Measurements from ENCODE around the gene RAB44.

RAB44 gene

DNA sequence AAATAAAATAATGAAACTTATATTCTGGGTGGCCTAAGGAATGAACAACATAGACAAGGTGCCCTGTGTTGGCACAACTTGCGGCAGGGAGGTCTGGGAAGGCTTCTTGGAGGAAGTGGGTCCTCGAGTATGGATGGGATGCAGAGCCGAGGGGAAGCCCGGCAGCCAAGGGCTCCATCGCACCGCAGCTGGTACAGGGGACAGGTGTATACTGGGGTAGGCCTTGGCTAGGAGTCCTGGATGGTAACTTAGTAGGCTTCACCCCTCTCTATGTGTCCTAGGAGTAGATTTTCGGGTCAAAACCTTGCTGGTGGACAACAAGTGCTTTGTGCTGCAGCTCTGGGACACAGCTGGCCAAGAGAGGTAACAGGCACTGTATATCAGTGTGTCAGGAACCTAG is 28.0 kb downstream of the RAB44 start:
- Histone ChIP-seq H3K27ac (ENCODE audit: low read depth, low read length) (no peak overlapping the region), H3K4me1 (ENCODE audit: control insufficient read depth, insufficient read depth, low read length) (no peaks in the 10 kb centered on the region), H3K9me3 (ENCODE audit: control insufficient read depth, insufficient read depth, low read length) (no peaks in the 10 kb centered on the region), H3K36me3 (ENCODE audit: control insufficient read depth, insufficient read depth, low read length) (no peaks in the 10 kb centered on the region), H3K9ac (ENCODE audit: low read depth, low read length) (no peak overlapping the region), H3K4me3 (ENCODE audit: low read depth, low read length) (no peak overlapping the region), H3K27me3 (ENCODE audit: control insufficient read depth, insufficient read depth, low read length) (no peaks in the 10 kb centered on the region)

DNA sequence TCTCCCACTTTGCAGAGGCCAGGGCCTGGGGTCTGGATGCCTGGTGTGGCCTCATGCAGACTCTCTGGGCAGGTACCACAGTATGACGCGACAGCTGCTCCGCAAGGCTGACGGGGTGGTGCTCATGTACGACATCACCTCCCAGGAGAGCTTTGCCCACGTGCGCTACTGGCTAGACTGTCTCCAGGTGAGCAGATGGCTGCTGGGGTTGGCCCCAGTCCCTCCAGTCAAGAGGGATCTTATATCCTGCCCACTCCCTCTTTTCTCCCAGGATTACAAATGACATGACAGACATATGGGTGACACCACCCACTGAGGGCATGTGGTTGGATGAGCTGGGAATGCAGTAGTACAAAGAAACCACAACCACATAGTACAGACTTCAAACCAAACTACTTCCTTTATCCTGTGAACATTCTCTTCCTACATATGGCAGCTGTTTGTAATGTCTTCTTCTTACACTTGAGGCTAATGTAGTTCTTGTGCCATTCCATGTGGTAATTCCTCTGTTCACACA is 29.9 kb downstream of the RAB44 start:
- H3K4me3 ChIP-seq (ENCODE audit: low read depth, low read length), result no peak overlapping the region
- H3K9me3 ChIP-seq (ENCODE audit: control insufficient read depth, insufficient read depth, low read length), result no peaks in the 10 kb centered on the region
- no peaks in the 10 kb centered on the region for H3K27me3 ChIP-seq (ENCODE audit: control insufficient read depth, insufficient read depth, low read length)
- peaks cover 6% of the 10 kb centered on the region for H3K4me1 ChIP-seq (ENCODE audit: control insufficient read depth, insufficient read depth, low read length)
- H3K36me3 ChIP-seq (ENCODE audit: control insufficient read depth, insufficient read depth, low read length), result no peaks in the 10 kb centered on the region
- no peak overlapping the region for H3K9ac ChIP-seq (ENCODE audit: low read depth, low read length)
- H3K27ac ChIP-seq (ENCODE audit: low read depth, low read length), result no peak overlapping the region

DNA sequence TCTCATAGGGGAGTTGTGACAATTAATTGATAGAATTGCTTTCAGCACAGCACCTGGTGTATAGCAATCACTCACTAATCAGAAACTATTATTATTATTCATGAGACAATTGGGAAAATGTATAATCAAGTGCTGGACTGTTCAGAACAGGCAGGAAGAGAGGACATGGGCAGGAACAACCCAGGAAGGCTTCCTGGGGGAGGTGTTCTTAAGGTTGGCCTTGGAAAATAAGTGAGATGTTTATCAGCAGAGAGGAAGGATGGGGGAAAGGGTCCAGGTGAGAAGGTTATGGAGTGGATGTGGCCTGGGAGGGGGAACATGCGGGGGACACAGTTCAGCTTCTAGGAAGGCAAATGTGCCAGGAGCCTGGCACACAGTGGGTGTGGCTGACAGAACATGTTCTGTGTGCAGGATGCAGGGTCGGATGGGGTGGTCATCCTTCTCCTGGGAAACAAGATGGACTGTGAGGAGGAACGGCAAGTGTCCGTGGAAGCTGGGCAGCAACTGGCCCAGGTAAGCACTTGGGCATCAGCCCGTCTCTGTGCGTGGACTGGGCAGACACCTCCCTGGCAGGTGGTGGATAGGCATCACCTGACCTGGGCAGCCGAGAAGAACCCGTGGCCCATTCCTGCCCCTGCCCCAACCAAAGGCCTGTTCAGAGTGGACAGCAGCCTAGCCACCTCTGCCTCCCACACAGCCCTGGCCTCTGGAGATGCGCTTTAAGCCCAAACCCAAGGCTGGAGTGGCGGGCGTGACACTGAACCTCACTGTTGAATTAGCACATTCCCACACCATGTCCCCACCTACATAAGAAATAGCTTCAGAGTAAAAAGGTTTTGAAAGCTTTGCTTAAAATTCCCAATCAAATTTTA is 30.9 kb downstream of the RAB44 start:
- no peak overlapping the region for H3K9ac ChIP-seq (ENCODE audit: low read depth, low read length)

DNA sequence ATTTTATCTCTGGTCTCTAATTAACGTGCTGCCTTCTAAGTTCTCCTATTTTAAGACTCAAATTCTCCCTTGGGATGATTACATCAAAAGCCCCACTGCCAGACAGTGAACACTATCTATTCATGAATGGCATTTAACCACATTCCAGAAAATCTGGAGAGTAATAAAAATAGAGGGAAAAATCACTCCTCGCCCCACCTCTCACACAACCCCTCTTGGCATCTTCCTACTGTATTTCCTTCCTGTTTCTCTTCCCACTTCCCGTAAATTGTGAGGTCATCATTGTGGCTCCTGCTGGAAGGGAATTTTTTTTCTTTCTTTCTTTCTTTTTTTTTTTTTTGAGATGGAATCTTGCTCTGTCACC is 31.5 kb downstream of the RAB44 start:
- H3K4me1 ChIP-seq (ENCODE audit: control insufficient read depth, insufficient read depth, low read length), result peaks cover 6% of the 10 kb centered on the region

More for the DNA sequence above, 30.9 kb downstream of the RAB44 start:
- H3K4me1 ChIP-seq (ENCODE audit: control insufficient read depth, insufficient read depth, low read length), result peaks cover 6% of the 10 kb centered on the region
- H3K27ac ChIP-seq (ENCODE audit: low read depth, low read length), result no peak overlapping the region
- H3K27me3 ChIP-seq (ENCODE audit: control insufficient read depth, insufficient read depth, low read length), result no peaks in the 10 kb centered on the region
- H3K4me3 ChIP-seq (ENCODE audit: low read depth, low read length), result no peak overlapping the region
- H3K36me3 ChIP-seq (ENCODE audit: control insufficient read depth, insufficient read depth, low read length), result no peaks in the 10 kb centered on the region
- H3K9me3 ChIP-seq (ENCODE audit: control insufficient read depth, insufficient read depth, low read length), result no peaks in the 10 kb centered on the region

DNA sequence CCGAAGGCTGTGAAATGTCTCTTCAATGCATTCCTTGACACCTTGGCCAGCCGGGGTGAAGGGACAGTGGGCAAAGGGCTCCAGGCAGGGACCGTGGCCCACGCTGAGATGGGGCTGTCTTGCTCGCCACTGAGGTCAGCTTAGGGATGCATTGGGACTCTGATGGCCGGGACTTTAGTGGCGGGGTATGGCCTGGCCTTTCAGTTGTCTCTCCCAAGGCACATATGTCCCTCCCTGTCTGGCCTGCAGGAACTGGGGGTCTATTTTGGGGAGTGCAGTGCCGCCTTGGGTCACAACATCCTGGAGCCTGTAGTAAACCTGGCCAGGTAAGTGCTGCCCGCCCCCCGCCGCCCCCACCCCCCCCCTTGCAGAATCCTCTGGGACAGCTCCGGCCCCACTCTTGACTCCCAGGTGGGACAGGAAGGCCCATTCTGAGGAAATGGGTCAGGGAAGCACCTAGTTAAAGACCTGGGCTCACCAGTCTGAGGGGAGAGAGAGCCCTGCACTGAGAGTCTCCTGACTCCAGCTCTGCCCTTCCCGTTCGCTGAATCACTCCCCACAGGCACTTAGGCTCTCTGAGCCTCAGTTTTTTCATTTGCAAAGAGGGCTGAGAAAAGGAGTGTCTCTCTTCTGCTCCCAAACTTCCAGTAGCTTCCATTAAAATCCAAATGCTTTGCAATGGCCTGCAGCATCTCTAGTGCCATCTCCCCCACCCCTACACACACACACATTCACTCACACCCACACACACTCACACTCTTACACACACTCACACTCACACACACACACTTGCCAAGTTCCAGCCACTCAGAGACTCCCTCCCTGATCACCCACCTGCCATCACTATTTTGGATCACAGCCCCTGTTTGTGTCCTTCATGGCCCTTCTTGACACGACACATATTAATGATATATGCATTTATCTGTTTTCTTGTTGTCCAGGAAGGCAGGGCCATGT is 33.1 kb downstream of the RAB44 start:
- Histone ChIP-seq H3K27ac (ENCODE audit: low read depth, low read length) (no peak overlapping the region), H3K36me3 (ENCODE audit: control insufficient read depth, insufficient read depth, low read length) (no peaks in the 10 kb centered on the region), H3K27me3 (ENCODE audit: control insufficient read depth, insufficient read depth, low read length) (no peaks in the 10 kb centered on the region), H3K4me1 (ENCODE audit: control insufficient read depth, insufficient read depth, low read length) (peaks cover 14% of the 10 kb centered on the region), H3K4me3 (ENCODE audit: low read depth, low read length) (no peak overlapping the region), H3K9me3 (ENCODE audit: control insufficient read depth, insufficient read depth, low read length) (no peaks in the 10 kb centered on the region), H3K9ac (ENCODE audit: low read depth, low read length) (no peak overlapping the region)

More for the DNA sequence above, 31.5 kb downstream of the RAB44 start:
- no peak overlapping the region for H3K4me3 ChIP-seq (ENCODE audit: low read depth, low read length)
- no peak overlapping the region for H3K27ac ChIP-seq (ENCODE audit: low read depth, low read length)
- H3K9me3 ChIP-seq (ENCODE audit: control insufficient read depth, insufficient read depth, low read length), result no peaks in the 10 kb centered on the region
- no peaks in the 10 kb centered on the region for H3K36me3 ChIP-seq (ENCODE audit: control insufficient read depth, insufficient read depth, low read length)
- no peaks in the 10 kb centered on the region for H3K27me3 ChIP-seq (ENCODE audit: control insufficient read depth, insufficient read depth, low read length)
- no peak overlapping the region for H3K9ac ChIP-seq (ENCODE audit: low read depth, low read length)

DNA sequence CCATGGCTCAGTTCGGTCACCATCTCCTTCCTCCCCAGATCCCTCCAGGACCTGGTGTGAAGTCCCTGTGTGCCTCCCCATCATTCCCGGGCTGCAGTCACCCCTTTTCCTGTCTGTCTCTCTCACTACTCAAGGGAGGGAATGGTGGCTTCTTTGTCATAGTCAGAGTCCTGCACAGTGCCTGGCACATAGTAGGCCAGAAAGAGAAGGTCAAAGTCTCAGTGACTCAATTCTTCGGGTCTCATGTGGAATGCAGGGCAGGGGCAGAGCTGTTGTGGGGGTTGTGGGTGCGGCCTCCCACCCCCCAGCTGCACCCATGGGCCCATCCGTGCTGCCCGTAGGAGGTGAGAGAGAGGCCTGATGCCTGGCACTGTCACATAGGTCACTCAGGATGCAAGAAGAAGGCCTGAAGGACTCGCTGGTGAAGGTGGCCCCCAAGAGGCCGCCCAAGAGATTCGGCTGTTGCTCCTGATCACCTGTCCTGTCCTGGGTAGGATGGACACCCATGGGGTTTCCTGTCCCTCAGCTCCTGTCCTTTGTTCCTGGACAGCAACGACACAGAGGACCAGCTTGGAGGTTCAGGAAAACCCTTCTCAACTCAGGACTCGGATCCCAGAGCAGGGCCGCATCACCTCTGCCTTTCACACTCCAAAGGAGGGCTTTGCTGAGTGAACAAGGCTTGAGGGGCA is 34.1 kb downstream of the RAB44 start:
- Histone ChIP-seq H3K36me3 (ENCODE audit: control insufficient read depth, insufficient read depth, low read length) (no peaks in the 10 kb centered on the region), H3K9me3 (ENCODE audit: control insufficient read depth, insufficient read depth, low read length) (no peaks in the 10 kb centered on the region), H3K4me1 (ENCODE audit: control insufficient read depth, insufficient read depth, low read length) (peaks cover 16% of the 10 kb centered on the region), H3K27ac (ENCODE audit: low read depth, low read length) (no peak overlapping the region), H3K27me3 (ENCODE audit: control insufficient read depth, insufficient read depth, low read length) (no peaks in the 10 kb centered on the region), H3K9ac (ENCODE audit: low read depth, low read length) (no peak overlapping the region), H3K4me3 (ENCODE audit: low read depth, low read length) (no peak overlapping the region)

DNA sequence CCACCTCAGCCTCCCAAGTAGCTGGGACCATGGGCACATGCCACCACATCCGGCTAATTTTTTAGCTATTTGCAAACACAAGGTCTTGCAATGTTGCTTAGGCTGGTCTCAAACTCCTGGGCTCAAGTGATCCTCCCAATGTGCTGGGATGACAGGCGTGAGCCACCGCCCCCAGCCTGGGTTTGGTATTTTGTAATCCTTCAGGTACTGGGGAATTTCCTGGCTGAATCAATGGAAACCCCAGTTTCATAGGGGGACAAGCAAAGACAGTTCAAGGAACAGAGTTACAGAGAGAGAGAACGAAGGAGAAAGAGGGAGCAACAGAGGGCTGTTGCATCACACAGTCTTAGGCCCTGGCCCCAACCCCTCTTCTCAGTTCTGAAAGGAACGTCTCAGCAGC is 35.7 kb downstream of the RAB44 start:
- H3K27me3 ChIP-seq (ENCODE audit: control insufficient read depth, insufficient read depth, low read length), result no peaks in the 10 kb centered on the region
- H3K27ac ChIP-seq (ENCODE audit: low read depth, low read length), result no peak overlapping the region
- no peak overlapping the region for H3K4me3 ChIP-seq (ENCODE audit: low read depth, low read length)
- no peak overlapping the region for H3K9ac ChIP-seq (ENCODE audit: low read depth, low read length)
- no peaks in the 10 kb centered on the region for H3K36me3 ChIP-seq (ENCODE audit: control insufficient read depth, insufficient read depth, low read length)
- no peaks in the 10 kb centered on the region for H3K9me3 ChIP-seq (ENCODE audit: control insufficient read depth, insufficient read depth, low read length)
- peaks cover 16% of the 10 kb centered on the region for H3K4me1 ChIP-seq (ENCODE audit: control insufficient read depth, insufficient read depth, low read length)

DNA sequence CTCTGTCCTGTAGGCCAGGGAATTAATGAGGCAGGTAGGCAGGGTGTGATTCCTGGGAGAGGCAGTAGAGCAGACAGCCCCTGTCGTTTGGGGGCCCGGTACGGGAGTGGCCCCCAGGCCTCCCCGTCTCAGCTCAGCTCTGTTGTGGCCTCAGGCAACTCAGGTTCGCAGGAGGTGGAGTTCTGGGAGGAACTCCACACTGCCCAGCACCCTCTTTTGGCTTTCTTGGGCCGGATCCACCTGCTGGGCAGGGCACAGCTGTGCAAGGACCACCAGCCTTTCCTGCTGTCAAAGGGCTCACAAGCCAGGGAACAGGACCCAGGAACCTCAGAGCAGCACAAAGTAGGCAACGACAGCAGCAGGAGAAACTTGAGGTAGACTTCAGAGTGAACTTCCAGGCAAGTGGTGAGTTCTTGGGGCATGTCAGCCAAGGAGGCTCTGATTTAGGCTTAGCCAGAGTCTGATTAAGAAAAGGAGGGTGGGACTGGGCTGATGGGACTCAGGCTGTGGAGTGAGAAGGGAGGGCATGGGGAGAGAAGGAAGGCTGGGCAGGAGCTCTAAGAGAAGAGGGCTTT is 36.9 kb downstream of the RAB44 start:
- no peak overlapping the region for H3K4me3 ChIP-seq (ENCODE audit: low read depth, low read length)

DNA sequence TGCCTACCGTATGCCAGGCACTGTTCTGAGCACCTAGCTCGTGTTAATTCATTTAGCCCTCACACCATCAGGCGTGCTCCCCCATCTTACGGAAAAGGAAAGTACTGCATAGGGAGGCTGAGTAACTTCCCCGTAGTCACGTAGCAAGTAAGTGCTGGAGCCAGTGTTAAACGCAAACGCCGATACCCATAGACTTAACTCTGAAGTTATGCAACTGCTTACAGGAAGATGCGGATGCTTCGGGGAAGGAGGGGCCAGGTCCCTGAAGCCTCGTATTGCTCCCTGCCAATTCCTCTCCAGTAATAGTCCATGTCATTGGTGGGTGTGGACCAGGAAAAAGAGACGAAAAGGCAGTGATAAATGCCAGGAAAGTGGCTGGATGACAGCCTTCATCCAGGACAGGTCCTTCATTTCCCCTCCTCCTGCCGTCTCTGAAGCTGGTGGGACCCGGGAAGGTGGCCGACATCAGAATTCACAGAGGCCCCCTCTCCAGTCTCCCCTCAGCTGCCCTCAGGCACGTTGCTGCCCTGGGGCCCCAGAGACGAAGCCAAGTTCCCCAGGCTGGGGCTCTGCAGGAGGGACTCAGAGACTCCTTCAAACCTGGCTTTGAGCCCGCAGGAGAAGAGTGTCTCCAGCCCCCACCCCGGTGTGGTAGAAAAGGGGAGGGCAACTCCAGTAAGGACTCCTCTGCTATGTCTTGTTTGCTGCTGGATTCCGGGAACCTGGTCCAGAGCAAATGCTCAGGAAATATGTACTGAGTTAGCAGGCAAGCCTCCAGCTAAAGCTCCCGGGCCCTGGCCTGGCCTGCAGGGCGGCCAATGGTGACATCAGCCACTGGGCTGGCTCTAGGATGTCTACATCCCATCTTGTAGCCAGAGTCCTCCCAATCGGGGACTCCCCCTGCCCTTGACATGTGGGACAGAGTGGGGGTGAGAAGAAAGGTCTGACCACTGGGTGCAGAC is 37.8 kb downstream of the RAB44 start:
- no peak overlapping the region for H3K9ac ChIP-seq (ENCODE audit: low read depth, low read length)
- no peak overlapping the region for H3K4me3 ChIP-seq (ENCODE audit: low read depth, low read length)
- H3K27ac ChIP-seq (ENCODE audit: low read depth, low read length), result no peak overlapping the region

More for the DNA sequence above, 36.9 kb downstream of the RAB44 start:
- no peaks in the 10 kb centered on the region for H3K36me3 ChIP-seq (ENCODE audit: control insufficient read depth, insufficient read depth, low read length)
- H3K4me1 ChIP-seq (ENCODE audit: control insufficient read depth, insufficient read depth, low read length), result peaks cover 16% of the 10 kb centered on the region
- no peak overlapping the region for H3K9ac ChIP-seq (ENCODE audit: low read depth, low read length)
- no peak overlapping the region for H3K27ac ChIP-seq (ENCODE audit: low read depth, low read length)
- H3K9me3 ChIP-seq (ENCODE audit: control insufficient read depth, insufficient read depth, low read length), result no peaks in the 10 kb centered on the region
- no peaks in the 10 kb centered on the region for H3K27me3 ChIP-seq (ENCODE audit: control insufficient read depth, insufficient read depth, low read length)

More for the DNA sequence above, 37.8 kb downstream of the RAB44 start:
- no peaks in the 10 kb centered on the region for H3K36me3 ChIP-seq (ENCODE audit: control insufficient read depth, insufficient read depth, low read length)
- H3K4me1 ChIP-seq (ENCODE audit: control insufficient read depth, insufficient read depth, low read length), result peaks cover 16% of the 10 kb centered on the region
- no peaks in the 10 kb centered on the region for H3K9me3 ChIP-seq (ENCODE audit: control insufficient read depth, insufficient read depth, low read length)
- H3K27me3 ChIP-seq (ENCODE audit: control insufficient read depth, insufficient read depth, low read length), result no peaks in the 10 kb centered on the region

Data from HUES48 (cell line).